NCI-H2171 treated with DMSO at 0.1 percent for 48 hours (cell line): ENCODE measurements around the gene VAT1L.
"Not testable (repeated sequence)": the region's sequence is repeated elsewhere in the genome, so short reads cannot be mapped to it uniquely, and the experiment has no call there.

Experiments used
- DNase-seq: peaks from one replicate; lab custom pipeline; 2025; lab: John Stamatoyannopoulos, UW

Gene VAT1L

DNA sequence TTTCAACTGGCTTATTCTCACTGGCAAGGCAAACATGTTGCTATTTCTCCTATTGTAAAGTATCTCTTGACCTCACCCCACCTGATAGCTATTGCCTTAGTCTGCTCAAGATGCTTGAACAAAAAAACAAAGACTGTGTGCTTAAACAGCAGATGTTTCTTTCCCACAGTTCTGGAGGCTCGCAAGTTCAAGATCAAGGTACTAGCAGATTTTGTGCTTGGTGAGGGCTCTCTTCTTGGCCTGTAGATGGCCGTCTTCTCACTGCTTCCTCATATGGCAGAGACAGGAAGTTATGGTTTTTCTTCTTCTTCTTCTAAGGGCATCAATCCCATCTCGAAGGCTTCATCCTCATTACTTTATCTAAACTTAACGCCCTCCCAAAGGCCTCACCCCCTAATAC is 124.3 kb downstream of the VAT1L start:
- DNase-seq, result no peak

DNA sequence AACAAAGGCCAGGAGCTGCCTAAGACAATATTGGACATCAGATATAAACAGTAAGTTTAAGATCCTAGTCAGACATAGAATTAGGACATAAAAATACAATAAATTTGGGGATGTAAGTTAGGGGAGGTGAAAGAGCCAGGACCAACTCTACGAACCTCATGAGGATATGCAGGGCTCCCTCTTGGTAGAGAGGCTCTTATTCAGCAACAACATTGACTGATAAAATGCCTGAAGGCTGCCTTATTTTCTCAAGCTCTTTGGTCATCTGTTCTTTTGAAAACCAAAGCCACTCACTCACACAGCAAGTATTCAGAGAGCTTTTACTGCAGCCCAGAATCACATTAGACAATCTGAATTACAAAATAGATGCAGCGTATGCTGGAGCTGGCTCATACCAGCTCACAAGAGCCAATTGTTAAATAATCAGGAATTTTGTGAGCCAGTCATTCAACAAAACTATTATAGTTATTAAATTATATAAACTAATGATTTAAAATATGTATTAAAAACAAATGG is 125.4 kb downstream of the VAT1L start:
- no peak for DNase-seq

DNA sequence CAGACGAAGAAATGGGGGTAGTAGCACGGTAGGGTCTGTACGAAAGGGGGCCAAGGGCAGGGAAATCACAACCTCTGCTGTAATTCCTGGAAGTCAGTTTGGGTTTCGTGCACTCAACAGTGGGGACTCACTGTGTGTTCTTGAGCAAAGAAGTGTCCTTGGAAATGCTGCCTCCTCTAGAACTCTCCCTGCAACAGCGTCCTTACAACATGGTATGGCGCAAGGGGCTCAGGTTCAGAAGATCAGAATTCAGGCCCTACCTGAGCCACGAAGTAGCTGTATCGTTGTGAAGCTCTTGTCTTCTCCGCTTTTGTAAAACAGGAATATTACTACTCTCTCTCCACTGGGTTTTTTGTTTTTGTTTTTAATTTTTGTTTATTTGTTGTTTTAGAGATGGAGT is 127.7 kb downstream of the VAT1L start:
- no peak for DNase-seq

DNA sequence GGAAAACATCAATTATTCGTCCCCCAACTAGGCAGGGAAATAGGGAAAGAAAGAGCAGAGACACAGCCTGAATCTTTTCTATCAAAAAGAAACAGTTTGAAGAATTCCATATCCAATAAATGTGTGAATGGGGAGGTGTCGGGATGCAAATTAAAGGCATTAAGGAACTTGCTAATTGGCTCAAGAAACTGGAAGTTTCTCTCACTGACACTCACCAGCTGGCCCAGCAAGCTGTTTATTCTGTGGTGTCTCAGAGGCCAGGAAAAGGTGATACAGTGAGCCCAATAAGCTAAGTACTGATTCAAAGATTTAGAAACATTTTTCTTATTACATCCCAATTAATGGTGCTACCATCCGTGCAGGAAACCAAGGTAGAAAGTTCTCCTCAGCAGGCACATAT is 129.6 kb downstream of the VAT1L start:
- DNase-seq, result no peak

GRCh38 chr16:77918809-77919707 is 130.7 kb downstream of the VAT1L start:
- DNase-seq, result no peak

- DNase-seq, result no peak
Observed at GRCh38 chr16:77919761-77920415, 131.5 kb downstream of the VAT1L start.

GRCh38 chr16:77920984-77921383 is 132.6 kb downstream of the VAT1L start:
- DNase-seq, result no peak

GRCh38 chr16:77922228-77922754 is 133.9 kb downstream of the VAT1L start:
- no peak for DNase-seq

DNA sequence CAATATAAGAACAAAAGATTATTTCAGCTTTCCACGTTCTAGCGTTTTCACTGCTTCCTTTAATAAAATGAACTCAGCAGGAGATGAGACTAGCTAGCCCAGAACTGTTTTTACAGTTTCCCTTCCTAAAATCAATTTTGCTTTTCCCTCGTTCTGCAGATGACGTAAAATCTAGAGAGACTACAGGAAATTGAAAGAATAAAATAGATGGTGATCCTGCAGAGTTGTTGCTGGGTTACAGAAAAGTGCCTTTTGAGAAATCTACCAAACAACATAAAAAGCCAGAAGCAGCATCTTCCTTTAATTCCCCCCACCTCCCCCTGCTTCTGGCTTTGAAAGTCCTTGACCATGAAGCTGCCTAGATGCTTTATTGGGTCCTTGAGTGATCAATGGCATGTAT is 137.2 kb downstream of the VAT1L start:
- DNase-seq, result no peak

GRCh38 chr16:77928096-77928495 is 139.7 kb downstream of the VAT1L start:
- DNase-seq, result no peak

GRCh38 chr16:77929004-77929403 is 140.6 kb downstream of the VAT1L start:
- DNase-seq, result no peak

GRCh38 chr16:77931058-77931457 is 142.7 kb downstream of the VAT1L start:
- DNase-seq, result no peak

GRCh38 chr16:77937473-77938149 is 149.2 kb downstream of the VAT1L start:
- no peak for DNase-seq

DNA sequence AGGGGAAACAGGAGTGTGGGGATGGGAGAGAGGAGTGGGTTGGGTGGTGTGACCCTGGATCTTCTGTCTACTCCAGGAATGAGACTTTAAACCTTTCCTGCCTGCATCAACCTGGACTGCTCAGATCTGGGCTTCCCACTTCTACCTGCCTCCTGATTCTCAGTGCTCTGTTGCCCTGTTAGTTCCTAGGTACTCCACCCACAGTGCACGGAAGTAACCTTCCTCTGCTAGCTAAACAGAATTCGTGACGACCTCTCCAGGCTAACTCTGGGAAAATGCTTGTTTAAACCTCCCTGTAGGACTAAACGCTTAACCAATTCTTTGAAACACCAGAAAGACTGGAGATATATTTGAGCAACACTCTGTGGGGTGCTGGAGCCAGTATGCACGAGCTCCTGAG is 150.5 kb downstream of the VAT1L start:
- DNase-seq, result no peak

DNA sequence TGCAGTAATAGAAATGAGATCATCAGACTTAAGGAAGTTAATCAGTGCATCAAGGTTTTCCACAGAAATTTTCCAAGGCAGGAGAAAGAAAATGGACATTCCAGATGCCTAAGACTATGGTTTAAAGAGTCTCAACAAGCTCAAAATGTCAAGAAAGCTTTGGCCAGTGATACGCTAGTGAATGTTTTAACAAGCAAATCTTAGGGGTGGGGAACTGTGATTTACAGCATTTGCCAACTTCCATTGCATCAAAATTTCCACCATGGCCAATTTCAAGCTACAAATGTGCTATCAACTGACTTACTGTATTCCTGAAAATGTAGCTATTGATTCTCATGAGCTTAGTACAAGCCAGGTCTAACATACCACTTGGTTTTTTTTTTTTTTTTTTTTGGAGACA is 151.6 kb downstream of the VAT1L start:
- no peak for DNase-seq

GRCh38 chr16:77943801-77944200 is 155.4 kb downstream of the VAT1L start:
- peak; percentile 23 for DNase-seq

- DNase-seq, result no peak
Observed at GRCh38 chr16:77944631-77945030, 156.3 kb downstream of the VAT1L start.

- no peak for DNase-seq
Observed at GRCh38 chr16:77945126-77945525, 156.8 kb downstream of the VAT1L start.

DNA sequence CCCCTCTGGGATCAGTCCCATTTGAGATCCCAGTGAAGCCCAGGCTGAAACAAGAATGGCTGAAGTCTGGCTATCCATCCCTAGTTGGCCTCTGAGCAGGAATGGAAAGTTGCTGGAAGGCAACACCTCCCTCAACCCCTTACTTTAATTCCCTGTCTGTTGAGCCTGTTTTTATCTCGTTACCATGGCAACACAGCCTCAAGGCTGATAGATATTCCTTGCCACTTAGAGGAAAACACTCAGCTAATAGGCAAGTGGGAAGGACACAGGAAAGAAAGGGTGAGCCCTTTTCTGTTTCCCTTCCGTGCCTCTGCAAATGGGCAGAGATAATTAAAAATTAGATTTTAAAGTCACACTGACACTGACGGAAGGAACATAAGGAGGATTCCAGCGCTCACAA is 158.5 kb downstream of the VAT1L start:
- no peak for DNase-seq

GRCh38 chr16:77947590-77947989 is 159.2 kb downstream of the VAT1L start:
- DNase-seq, result not testable (repeated sequence)

- no peak for DNase-seq
Observed at GRCh38 chr16:77948835-77949234, 160.5 kb downstream of the VAT1L start.

DNA sequence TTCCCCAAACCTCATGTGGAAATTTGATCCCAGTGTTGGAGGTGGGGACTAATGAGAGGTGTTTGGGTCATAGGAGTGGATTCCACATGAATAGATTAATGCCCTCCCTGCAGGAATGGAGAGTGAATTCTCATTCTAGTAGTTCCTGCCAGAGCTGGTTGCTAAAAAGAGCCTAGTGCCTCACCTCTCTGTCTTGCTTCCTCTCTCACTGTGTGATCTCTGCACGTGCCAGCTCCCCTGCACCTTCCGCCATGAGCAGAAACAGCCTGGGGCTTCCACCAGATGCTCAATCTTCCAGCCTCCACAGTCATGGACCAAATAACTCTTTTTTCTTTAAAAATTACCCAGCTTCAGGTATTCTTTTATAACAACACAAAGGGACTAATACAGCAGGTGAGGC is 161.1 kb downstream of the VAT1L start:
- DNase-seq, result no peak
